Smooth muscle cell of the pulmonary artery (primary cell): ENCODE results near the gene MACO1. TPM values are rescaled to one million over a fixed set of nuclear protein-coding genes. Genes with fewer than 3 reads are reported as not detected.

Source experiments
- total RNA-seq: library from RNA; depleted of rRNA; stranded (reverse); fragments of >200 nt; gene quantifications from 2 replicates; pipeline ENCODE4 v1.2.3, GENCODE V29; 2014

MACO1 gene
- total RNA-seq = 13.1 and 13.9 TPM in 2 replicates

GRCh38 chr1:25430073-25430966 is at the start of gene MACO1:
TSS of gene MACO1 (plus strand) at chr1:25430897. CDS start at chr1:25431099, 202 bp downstream.

GRCh38 chr1:25420715-25421114 is 10.0 kb upstream of the MACO1 start, which contains the start of gene RHCE:
TSS of gene RHCE (minus strand) at chr1:25420825. CDS start at chr1:25420786, 39 bp downstream.

GRCh38 chr1:25543425-25544242 is 112.9 kb downstream of the MACO1 start, which contains the start of gene LDLRAP1:
TSS of gene LDLRAP1 (plus strand) at chr1:25543606. CDS start at chr1:25543699, 93 bp downstream.

Other genes starting within 250 kb of the MACO1 start
- 20.4 and 25.0 TPM in 2 replicates for gene SYF2, start 198.4 kb upstream of the MACO1 start, total RNA-seq
- 86.8 and 103 TPM in 2 replicates for gene RSRP1, start 183.4 kb upstream of the MACO1 start, total RNA-seq
- not detected in 2 replicates for gene RHD, start 158.4 kb upstream of the MACO1 start, total RNA-seq
- gene TMEM50A, start 92.6 kb upstream of the MACO1 start, total RNA-seq = 66.5 and 144 TPM in 2 replicates
- gene RHCE, start 10.1 kb upstream of the MACO1 start, total RNA-seq = 1.0 and 1.5 TPM in 2 replicates
- gene LDLRAP1, start 112.7 kb downstream of the MACO1 start, total RNA-seq = 23.9 and 41.6 TPM in 2 replicates
- gene MAN1C1, start 185.9 kb downstream of the MACO1 start, total RNA-seq = 5.8 and 13.4 TPM in 2 replicates